ENCODE measurements around the gene CYBB.

DNA sequence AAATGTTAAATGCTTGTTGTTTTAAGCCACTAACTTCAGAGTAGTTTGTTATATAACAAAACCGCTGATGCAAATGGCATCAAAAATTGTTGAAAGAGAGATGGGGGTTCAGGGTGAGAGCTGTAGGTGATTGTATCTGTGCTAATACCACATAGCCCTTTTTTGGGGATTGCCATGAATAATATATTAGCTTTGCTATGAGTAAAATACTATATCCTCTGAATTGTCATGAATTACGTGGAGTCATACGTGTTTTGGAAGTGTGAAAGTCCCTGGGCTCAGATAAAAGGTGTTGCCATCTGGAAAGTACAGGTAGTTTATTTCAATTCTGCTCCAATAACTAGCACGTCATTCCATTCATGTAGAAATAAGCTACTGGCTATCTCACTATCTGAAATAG lies 36.9 kb downstream of the CYBB start:
- TF ChIP-seq, protein P1, sequence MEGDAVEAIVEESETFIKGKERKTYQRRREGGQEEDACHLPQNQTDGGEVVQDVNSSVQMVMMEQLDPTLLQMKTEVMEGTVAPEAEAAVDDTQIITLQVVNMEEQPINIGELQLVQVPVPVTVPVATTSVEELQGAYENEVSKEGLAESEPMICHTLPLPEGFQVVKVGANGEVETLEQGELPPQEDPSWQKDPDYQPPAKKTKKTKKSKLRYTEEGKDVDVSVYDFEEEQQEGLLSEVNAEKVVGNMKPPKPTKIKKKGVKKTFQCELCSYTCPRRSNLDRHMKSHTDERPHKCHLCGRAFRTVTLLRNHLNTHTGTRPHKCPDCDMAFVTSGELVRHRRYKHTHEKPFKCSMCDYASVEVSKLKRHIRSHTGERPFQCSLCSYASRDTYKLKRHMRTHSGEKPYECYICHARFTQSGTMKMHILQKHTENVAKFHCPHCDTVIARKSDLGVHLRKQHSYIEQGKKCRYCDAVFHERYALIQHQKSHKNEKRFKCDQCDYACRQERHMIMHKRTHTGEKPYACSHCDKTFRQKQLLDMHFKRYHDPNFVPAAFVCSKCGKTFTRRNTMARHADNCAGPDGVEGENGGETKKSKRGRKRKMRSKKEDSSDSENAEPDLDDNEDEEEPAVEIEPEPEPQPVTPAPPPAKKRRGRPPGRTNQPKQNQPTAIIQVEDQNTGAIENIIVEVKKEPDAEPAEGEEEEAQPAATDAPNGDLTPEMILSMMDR (conservative IDR thresholded peaks at IDR 0.05; ENCODE audit: low read depth, low read length), result no peak
- TF ChIP-seq EZH2phosphoT487 (IDR thresholded peaks at IDR 0.05; ENCODE audit: borderline replicate concordance, low read length) (no peak), EZH2 (IDR thresholded peaks at IDR 0.05; ENCODE audit: low read length, unreplicated experiment) (no peak)

All from PC-3 (cell line).